ENCODE data around the gene FMN1.

The FMN1 gene

GRCh38 chr15:32765236-32765635 is 429.3 kb downstream of the FMN1 start:
- no peak for DNase-seq (ENCODE audit: low read depth)

GRCh38 chr15:32763295-32763694 is 431.2 kb downstream of the FMN1 start:
- DNase-seq (ENCODE audit: low read depth) = no peak

GRCh38 chr15:32757426-32757825 is 437.1 kb downstream of the FMN1 start:
- DNase-seq (ENCODE audit: low read depth) = no peak

- DNase-seq (ENCODE audit: low read depth) = no peak
Observed at GRCh38 chr15:32750979-32751378, 443.5 kb downstream of the FMN1 start.

GRCh38 chr15:32747921-32748342 is 446.6 kb downstream of the FMN1 start:
- DNase-seq (ENCODE audit: low read depth) = no peak

GRCh38 chr15:32746116-32746857 is 448.2 kb downstream of the FMN1 start:
- no peak for DNase-seq (ENCODE audit: low read depth)

- DNase-seq (ENCODE audit: low read depth) = no peak
Observed at GRCh38 chr15:32743411-32744140, 450.9 kb downstream of the FMN1 start.

GRCh38 chr15:32739522-32740063 is 454.9 kb downstream of the FMN1 start:
- no peak for DNase-seq (ENCODE audit: low read depth)

- no peak for DNase-seq (ENCODE audit: low read depth)
Observed at GRCh38 chr15:32738666-32739065, 455.8 kb downstream of the FMN1 start.

GRCh38 chr15:32737304-32737703 is 457.2 kb downstream of the FMN1 start:
- no peak for DNase-seq (ENCODE audit: low read depth)

GRCh38 chr15:32736701-32737061 is 457.8 kb downstream of the FMN1 start:
- DNase-seq (ENCODE audit: low read depth) = no peak

GRCh38 chr15:32735989-32736700 is 458.4 kb downstream of the FMN1 start:
- no peak for DNase-seq (ENCODE audit: low read depth)

GRCh38 chr15:32733281-32733680 is 461.2 kb downstream of the FMN1 start:
- DNase-seq (ENCODE audit: low read depth) = no peak

GRCh38 chr15:32732574-32733157 is 461.8 kb downstream of the FMN1 start:
- DNase-seq (ENCODE audit: low read depth) = no peak

- no peak for DNase-seq (ENCODE audit: low read depth)
Observed at GRCh38 chr15:32730677-32731654, 463.5 kb downstream of the FMN1 start.

- no peak for DNase-seq (ENCODE audit: low read depth)
Observed at GRCh38 chr15:32729700-32730395, 464.7 kb downstream of the FMN1 start.

- DNase-seq (ENCODE audit: low read depth) = no peak
Observed at GRCh38 chr15:32723171-32723948, 471.2 kb downstream of the FMN1 start.

- DNase-seq (ENCODE audit: low read depth) = no peak
Observed at GRCh38 chr15:32722136-32722535, 472.4 kb downstream of the FMN1 start.

- DNase-seq (ENCODE audit: low read depth) = no peak
Observed at GRCh38 chr15:32721596-32721995, 472.9 kb downstream of the FMN1 start.

Data from activated T-helper 9 cell treated with anti-CD3 and anti-CD28 coated beads, Interleukin-2, amount 50 U/mL, for 16 hours (primary cell).